GM21529 (cell line): ENCODE measurements around the gene CEP20.

ENCODE experiments used
- ATAC-seq: cut with Tn5 transposase; IDR thresholded peaks from one replicate; pipeline ENCODE4 v1.9.1; 2021; ENCODE audit not compliant: unreplicated experiment

CEP20 gene

GRCh38 chr16:15898654-15899053 is 10.3 kb upstream of the CEP20 start:
- no peak for ATAC-seq

- ATAC-seq, result peak; percentile 62
Measured at GRCh38 chr16:15897834-15898254, 9.4 kb upstream of the CEP20 start.

DNA sequence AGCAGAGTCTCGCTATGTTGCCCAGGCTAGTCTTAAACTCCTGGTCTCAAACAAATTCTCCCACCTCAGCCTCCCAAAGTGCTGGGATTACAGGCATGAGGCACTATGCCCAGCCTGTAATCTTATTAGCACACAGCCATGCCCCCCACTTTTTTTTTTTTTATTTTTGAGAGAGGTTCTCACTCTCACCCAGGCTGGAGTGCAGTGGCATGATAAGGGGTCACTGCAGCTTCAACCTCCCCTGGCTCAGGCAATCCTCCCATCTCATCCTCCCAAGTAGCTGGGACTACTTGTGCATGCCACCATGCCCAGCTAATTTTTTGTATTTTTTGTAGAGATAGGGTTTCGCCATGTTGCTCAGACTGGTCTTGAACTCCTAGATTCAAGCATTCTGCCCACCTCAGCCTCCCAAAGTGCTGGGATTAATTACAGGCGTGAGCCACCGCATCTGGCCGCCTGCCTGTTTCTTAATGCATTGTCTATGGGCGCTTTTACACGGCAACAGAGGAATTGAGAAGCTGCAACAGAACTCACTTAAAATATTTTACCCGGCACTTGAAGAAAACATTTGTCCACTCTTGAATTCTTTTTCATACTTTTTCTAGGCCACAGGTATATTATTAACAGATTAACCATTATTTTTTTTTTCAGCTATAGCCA is 8.8 kb upstream of the CEP20 start:
- no peak for ATAC-seq

DNA sequence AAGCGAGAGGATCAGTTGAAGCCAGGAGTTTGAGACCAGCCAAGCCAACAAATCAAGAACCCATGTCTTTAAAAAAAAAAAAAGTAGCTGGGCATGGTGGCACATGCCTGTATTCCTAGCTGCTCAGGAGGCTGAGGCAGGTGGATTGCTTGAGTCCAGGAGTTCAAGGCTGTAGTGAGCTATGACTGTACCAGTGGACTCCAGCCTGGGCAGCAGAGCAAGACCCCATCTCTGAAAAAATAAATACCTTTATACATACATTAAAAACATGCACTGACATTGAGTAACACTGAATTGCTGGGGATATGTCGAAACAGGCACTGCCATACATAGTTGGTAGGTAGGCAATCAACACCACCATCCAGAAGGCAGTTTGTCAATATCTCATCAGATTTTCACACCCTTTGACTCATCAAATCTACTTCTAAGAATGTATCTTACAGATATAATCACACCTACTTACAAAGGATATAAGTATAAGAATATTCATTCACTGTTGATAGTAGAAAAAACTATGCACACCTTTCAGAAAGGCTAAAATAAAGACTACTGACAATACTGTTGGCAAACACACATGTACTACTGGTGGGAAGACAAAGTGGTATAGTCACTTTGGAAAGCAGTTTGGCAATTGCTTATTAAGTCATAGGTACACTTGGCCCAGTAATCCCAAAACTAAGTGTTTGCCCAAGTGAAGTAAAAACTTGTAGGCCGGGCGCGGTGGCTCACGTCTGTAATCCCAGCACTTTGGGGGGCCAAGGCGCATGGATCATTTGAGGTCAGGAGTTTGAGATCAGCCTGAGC is 6.4 kb upstream of the CEP20 start:
- ATAC-seq, result no peak

DNA sequence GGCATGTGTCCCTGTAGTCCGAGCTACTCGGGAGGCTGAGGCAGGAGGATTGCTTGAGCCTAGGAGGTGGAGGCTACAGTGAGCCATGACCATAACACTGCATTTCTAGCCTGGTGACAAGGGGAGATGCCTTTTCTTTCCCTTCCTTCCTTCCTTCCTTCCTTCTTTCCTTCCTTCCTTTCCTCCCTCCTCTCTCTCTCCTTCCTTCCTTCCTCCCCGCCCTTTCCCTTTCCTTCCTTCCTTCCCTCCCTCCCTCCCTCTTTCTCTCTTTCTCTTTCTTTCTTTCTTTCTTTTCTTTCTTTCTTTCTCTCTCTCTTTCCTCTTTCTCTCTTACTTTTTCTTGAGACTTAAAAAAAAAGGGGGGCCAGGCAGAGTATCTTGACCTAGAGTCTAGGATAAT is 3.1 kb upstream of the CEP20 start:
- ATAC-seq, result no peak

DNA sequence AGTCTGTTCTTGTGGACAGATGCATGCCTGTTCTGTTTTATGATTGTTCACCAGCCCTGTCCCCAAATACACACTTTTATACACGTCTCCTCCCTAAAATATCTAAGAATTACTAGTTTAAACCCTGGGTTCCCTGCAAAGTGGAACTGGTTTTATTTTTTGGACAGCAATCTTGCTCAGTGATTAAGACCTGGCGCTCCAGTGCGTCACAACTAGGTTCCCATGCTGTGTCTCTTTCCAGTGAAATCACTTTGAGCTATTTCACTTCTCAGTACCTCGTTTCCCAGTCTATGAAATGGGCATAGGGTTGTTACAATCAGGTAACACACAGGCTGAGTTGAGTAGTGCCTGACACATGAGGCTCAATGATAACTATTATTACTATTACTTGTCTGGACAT is 1.1 kb downstream of the CEP20 start:
- ATAC-seq, result no peak

DNA sequence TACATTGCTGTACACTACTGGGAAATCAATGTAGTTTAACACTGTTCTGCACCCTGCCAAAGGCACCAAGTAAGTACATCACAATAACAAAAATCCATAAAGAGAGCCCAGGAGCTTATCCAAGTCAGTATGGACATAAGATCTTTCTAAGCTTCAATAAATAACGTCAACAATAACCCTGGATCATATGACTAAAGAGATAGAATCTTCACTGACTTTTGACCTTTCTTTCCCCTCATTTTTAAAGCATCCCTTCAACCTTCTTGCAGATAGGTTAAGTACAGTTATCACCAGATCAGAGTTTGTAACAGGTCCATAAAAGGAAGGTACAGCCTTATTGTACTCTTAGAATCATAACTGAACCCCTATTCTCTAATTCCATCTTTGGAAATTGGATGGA is 2.3 kb downstream of the CEP20 start:
- ATAC-seq, result no peak

DNA sequence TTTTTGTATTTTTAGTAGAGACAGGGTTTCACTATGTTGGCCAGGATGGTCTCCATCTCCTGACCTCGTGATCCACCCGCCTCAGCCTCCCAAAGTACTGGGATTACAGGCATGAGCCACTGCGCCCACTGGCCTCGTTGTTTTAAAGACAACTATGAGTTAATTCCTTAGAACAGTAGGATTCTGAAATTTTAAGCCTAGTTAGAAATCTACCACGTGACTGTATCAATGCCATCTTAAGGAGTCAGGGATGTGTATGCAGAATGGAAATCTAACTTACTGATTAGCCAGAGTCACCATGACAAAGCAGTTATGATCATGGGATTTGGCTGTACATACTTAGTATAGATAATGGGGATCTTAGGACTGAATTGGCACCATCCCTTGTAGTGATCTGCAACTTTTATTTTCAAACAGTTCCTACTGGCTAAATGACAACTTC is 2.8 kb downstream of the CEP20 start:
- ATAC-seq, result no peak

- no peak for ATAC-seq
Measured at GRCh38 chr16:15882563-15882962, 5.8 kb downstream of the CEP20 start.

- no peak for ATAC-seq
Measured at GRCh38 chr16:15881794-15882379, 6.5 kb downstream of the CEP20 start.

DNA sequence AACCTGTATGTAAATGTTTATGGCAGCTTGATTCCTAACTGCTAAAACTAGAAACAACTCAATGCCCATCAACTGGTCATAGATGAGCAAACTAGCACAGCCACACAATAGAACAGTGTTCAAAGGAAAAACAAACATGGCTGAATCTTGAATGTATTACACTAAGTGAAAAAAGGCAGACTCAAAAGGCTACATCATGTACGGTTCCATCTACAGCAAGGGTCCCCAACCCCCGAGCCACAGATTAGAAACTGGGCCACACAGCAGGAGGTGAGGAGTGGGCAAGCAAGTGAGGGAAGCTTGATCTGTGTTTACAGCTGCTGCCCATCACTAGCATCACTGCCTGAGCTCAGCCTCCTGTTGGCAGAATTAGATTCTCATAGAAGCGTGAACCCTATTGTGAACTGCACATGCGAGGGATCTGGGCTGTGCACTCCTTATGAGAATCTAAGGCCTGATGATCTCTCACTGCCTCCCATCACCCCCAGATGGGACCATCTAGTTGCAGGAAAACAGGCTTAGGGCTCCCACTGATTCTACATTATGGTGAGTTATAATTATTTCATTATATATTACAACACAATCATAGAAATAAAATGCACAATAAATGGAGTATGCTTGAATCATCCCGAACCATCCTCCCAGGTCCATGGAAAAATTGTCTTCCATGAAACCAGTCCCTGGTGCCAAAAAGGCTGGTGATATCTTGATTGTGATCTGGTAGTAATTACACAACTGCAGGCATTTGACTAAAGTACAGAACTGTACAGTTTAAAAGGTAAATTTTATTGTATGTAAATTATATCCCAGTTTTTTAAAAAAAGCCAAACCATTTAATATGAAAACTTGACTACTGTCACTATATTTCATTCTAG is 7.7 kb downstream of the CEP20 start:
- no peak for ATAC-seq

DNA sequence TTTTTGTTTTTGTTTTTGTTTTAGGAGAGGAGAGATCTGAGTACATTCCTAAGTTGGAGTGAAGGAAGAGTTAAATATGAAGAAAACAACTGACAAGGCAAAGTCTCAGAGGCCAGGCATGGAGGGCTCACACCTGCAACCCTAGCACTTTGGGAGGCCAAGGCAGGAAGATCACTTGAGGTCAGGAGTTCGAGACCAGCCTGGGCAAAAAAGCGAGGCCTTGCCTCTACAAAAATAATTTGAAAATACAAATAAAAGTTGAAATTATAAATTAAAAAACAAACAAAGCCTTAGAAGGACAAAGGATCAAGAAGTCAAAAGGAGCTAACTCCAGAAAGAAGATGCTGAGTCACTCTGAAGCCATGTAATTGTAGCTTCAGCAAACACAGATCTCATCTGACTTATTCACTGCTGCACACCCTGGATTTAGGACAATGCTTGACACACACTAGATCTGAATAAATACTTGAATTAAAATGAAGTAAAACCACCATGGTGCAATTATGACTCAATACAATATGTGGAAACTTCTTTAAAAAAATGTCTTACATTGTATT is 9.1 kb downstream of the CEP20 start:
- no peak for ATAC-seq

- ATAC-seq, result no peak
Measured at GRCh38 chr16:15876503-15876902, 11.9 kb downstream of the CEP20 start.

DNA sequence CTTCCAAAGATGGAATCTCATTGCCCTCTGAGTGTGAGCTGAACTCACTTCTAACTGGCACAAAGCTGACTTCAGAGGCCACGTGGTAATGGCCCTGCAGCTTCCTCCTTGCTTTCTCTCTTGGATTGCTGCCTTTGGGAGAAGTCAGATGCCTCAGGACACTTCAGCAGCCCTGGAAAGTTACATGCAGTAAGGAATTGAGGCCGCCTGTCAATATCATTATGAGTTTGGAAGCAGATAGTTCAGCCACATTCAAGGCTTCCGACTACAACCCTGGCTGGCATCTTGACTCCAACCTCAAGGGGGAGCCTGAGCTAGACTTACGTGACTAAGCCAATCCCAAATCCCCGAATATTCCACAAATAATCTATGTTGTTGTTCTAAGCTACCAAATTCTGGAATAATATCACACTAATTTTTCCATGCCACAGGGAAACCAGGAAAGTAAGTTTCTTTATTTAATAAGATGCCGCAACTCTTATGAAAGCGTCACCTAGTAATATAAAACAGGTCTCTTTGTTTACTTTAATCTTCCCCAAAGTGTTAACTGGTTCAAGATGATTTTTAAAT is 13.6 kb downstream of the CEP20 start:
- no peak for ATAC-seq

DNA sequence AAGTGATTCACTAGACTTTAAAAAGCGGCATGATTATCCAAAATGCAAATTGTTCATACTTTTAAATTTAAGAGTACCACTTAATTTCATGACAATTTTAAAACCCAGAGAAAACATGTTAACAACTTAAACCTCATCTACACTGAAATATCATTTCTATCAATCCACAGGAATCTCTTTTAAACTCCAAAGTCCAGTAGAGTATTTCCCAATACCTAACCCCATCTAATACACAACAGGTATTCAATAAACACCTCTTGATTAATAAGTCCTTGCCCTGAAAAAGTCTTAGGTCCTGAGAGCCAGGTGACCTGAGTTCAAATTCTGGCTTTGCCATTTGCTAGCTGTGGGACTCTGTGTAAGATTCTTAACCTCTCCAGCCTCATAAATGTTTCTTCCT is 14.7 kb downstream of the CEP20 start:
- no peak for ATAC-seq

DNA sequence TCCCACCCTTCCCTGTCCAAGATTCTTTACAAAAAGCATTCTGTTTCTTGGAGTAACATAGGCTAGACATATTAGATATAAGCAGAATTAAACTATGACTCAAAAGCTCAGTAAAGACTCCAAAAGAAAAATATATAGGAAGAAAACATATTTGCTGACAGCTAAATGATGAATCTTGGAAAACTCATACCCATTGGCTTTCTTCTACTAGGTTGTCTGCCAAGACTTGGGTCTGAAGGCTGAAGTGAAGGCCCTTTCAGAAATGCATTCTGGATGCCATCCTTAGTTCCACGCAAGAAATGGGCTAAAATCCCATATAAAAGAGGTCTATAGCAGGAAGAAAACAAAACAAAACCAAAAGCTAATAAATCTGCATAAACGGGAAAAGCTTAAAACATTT is 15.1 kb downstream of the CEP20 start:
- no peak for ATAC-seq

DNA sequence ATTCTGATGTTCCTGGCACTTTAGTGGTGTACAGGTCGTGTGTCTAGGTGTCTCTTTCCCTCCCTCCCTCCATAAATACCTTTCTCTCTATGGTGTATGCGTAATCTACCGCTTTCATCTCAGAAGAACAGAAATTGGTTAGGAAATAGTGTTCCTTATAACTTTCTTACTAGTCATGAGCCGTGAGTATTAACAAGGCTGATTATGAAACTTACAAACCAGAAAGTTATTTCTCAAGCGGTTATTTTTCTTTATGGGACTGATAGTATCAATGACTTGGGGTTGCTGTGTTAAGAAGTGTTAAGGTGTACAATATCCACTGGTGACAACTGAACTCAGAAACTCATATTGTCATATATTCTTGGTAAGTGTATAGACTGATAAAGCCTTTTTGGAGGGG is 18.4 kb downstream of the CEP20 start:
- no peak for ATAC-seq

DNA sequence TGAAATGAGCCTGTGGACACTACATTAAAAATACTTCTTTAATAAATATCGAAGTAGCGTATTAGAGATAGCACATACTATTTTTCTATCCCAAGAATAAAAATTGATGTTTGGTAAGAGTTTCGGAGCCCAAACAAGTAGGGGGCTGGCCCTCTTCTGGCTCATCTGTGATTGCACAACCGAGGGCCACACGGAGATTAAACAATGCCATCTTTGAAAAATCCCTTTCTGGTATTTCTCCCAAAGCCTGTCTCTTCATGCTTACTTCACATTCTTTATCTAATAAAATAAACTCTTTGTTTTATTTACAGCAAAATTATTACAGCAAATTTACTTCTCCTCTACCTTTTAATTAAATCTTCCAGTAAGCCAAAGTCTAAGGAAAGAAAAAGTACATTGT is 22.0 kb downstream of the CEP20 start:
- ATAC-seq, result no peak

- ATAC-seq, result no peak
Measured at GRCh38 chr16:15865742-15866141, 22.7 kb downstream of the CEP20 start.

DNA sequence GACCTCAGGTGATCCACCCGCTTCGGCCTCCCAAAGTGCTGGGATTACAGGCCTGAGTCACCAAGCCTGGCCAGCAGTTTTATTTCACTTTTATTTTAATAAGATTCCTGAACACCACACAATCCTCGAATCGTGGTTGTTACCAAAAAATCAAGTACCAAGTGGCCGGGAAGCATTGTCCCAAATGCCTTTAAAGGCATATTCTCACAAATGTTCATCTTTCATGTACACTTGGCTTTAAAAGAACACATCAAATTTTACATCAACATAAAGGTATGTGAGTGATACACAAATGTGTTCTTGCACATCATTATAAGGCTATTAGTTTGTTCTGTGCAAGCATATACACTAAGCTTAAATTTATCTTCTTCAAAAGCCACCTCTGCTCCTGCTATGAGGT is 23.5 kb downstream of the CEP20 start:
- ATAC-seq, result no peak

- ATAC-seq, result no peak
Measured at GRCh38 chr16:15861996-15862395, 26.4 kb downstream of the CEP20 start.
